Kidney tubule cell (primary cell): ENCODE results near the gene HS6ST2.
"Not testable (repeated sequence)": the region's sequence is repeated elsewhere in the genome, so short reads cannot be mapped to it uniquely, and the experiment has no call there.

ENCODE experiments used
- DNase-seq: peaks from one replicate; pipeline ENCODE4 v3.0.0-alpha.2; 2018; ENCODE audit warnings: low spot score

Gene HS6ST2

GRCh38 chrX:132958091-132958703, at the start of gene HS6ST2:
Gene HS6ST2 (minus strand): TSS chrX:132958629.
- peak; percentile 41 for DNase-seq

- DNase-seq, result no peak
Observed at GRCh38 chrX:133007458-133007857, 49.0 kb upstream of the HS6ST2 start.

- DNase-seq, result no peak
Observed at GRCh38 chrX:133005616-133006015, 47.2 kb upstream of the HS6ST2 start.

GRCh38 chrX:133005042-133005441, 46.6 kb upstream of the HS6ST2 start:
- DNase-seq, result peak; percentile 62

GRCh38 chrX:132999209-132999608, 40.8 kb upstream of the HS6ST2 start:
- DNase-seq, result no peak

GRCh38 chrX:132990835-132991234, 32.4 kb upstream of the HS6ST2 start:
- no peak for DNase-seq

GRCh38 chrX:132986556-132986955, 28.1 kb upstream of the HS6ST2 start:
- peak; percentile 56 for DNase-seq

- DNase-seq, result no peak
Observed at GRCh38 chrX:132984058-132984650, 25.7 kb upstream of the HS6ST2 start.

GRCh38 chrX:132983496-132983895, 25.1 kb upstream of the HS6ST2 start:
- DNase-seq, result no peak

GRCh38 chrX:132980035-132980434, 21.6 kb upstream of the HS6ST2 start:
- not testable (repeated sequence) for DNase-seq

GRCh38 chrX:132968296-132968949, 10.0 kb upstream of the HS6ST2 start:
- no peak for DNase-seq

- no peak for DNase-seq
Observed at GRCh38 chrX:132967049-132967448, 8.6 kb upstream of the HS6ST2 start.

- DNase-seq, result no peak
Observed at GRCh38 chrX:132965461-132965860, 7.0 kb upstream of the HS6ST2 start.

GRCh38 chrX:132961511-132961910, 3.1 kb upstream of the HS6ST2 start:
- no peak for DNase-seq

GRCh38 chrX:132957211-132958090, 978 bp downstream of the HS6ST2 start:
- DNase-seq, result peak; percentile 24

GRCh38 chrX:132956421-132957210, 1.8 kb downstream of the HS6ST2 start:
- DNase-seq, result no peak

- DNase-seq, result no peak
Observed at GRCh38 chrX:132955690-132956089, 2.7 kb downstream of the HS6ST2 start.

GRCh38 chrX:132954323-132954722, 4.1 kb downstream of the HS6ST2 start:
- DNase-seq, result no peak

- peak; percentile 77 for DNase-seq
Observed at GRCh38 chrX:132953354-132953753, 5.1 kb downstream of the HS6ST2 start.

GRCh38 chrX:132948648-132949260, 9.7 kb downstream of the HS6ST2 start:
- DNase-seq, result no peak

GRCh38 chrX:132945055-132945599, 13.3 kb downstream of the HS6ST2 start:
- DNase-seq, result not testable (repeated sequence)
